ENCODE measurements around the gene RASA3. TPM values are rescaled to one million over a fixed set of nuclear protein-coding genes. Genes with fewer than 3 reads are reported as not detected.
A peak's percentile ranks its signal among the peaks of the same experiment; 100 is the strongest.

The RASA3 gene
- total and polyA plus RNA-seq, 2 donors (not counting 3 experiments of a cell fraction or from before 2014, with no cell fraction given): 26.5 to 53.8 TPM

DNA sequence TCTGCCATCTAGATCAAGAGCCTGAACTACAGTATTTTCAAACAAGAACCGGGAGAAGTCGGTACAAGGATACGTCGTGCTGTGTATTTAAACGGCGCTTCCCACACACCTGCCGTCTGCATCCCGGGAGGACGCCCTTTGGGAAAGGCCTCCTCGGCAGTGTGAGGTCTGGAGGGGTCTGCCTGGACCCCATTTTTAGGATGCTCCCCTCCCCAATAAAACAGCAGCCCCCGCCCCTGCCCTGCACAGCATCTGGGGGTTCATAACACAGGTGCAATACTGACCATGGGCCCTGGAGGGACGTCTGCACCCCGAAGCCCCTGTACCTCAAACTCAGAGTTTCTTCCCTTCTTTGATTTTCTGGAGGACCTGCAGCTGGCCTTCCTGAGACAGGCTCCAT is 154.4 kb downstream of the RASA3 start:
- H4K20me1 ChIP-seq (replicated peaks; ENCODE audit: control insufficient read depth, extremely low read depth, insufficient read depth, low read length): no peaks in the 10 kb centered on the region

More for the DNA sequence above, 154.4 kb downstream of the RASA3 start:
- H3K36me3 ChIP-seq (ENCODE audit: control insufficient read depth in 2 of 2, extremely low read depth in 1 of 2, insufficient read depth in 2 of 2, low read length in 2 of 2): peaks cover 0 to 60% of the 10 kb centered on the region in 2 experiments
- H2AFZ ChIP-seq (ENCODE audit: low read depth, low read length): no peak overlapping the region
- H3K9ac ChIP-seq (replicated peaks; ENCODE audit: extremely low read depth, insufficient read depth, low read length): no peak overlapping the region
- BruUV-seq (replicated peaks): TSS peak; percentile 73
- FAIRE-seq (no peak), DNase-seq (ENCODE audit: low read depth, low spot score) (no peak)
- dilution Hi-C loops (cut with MboI; ENCODE audit: extremely low pct_ligation_motif_present, low sequenced_read_pairs) (no loop called here), intact Hi-C loops (cut with micrococcal nuclease) (no loop called here)
- no peaks in the 10 kb centered on the region for H3K79me2 ChIP-seq (ENCODE audit: control insufficient read depth, insufficient read depth, low read length)
- H3K27ac ChIP-seq (ENCODE audit: insufficient read depth, low read depth, low read length): no peak overlapping the region
- H3K9me1 ChIP-seq (replicated peaks; ENCODE audit: control insufficient read depth, extremely low read depth, insufficient read depth, low read length): no peaks in the 10 kb centered on the region
- TF ChIP-seq CTCF (IDR thresholded peaks at IDR 0.05; ENCODE audit: extremely low read depth in 1 of 2, insufficient read depth in 1 of 2, low read depth in 1 of 2, low read length in 2 of 2) (no peak), FOS (IDR thresholded peaks at IDR 0.05; ENCODE audit: borderline replicate concordance, insufficient read depth, low read length) (no peak)
- no peaks in the 10 kb centered on the region for H3K27me3 ChIP-seq (ENCODE audit: control insufficient read depth in 2 of 2, insufficient read depth in 2 of 2, low read length in 2 of 2)
- POLR2A ChIA-PET: no interaction called here
- CTCF ChIA-PET: no interaction called here
- no peak overlapping the region for H3K4me3 ChIP-seq (replicated peaks in 1 of 3; ENCODE audit: insufficient read depth in 1 of 3, low read depth in 1 of 3, low read length in 3 of 3)
- no peaks in the 10 kb centered on the region for H3K4me1 ChIP-seq (ENCODE audit: control insufficient read depth, extremely low read depth, insufficient read depth, low read length)
- H3K4me2 ChIP-seq (ENCODE audit: insufficient read depth, low read length): no peak overlapping the region
- no peaks in the 10 kb centered on the region for H3K9me3 ChIP-seq (replicated peaks; ENCODE audit: control insufficient read depth, insufficient read depth, low read length)

Data from endothelial cell of umbilical vein (primary cell).